ENCODE data around the gene NDUFAF7.
"Not testable (repeated sequence)": the region's sequence is repeated elsewhere in the genome, so short reads cannot be mapped to it uniquely, and the experiment has no call there.

NDUFAF7 gene

GRCh38 chr2:37281916-37282315 lies 50.5 kb downstream of the NDUFAF7 start:
- no peak for TF ChIP-seq CTCF (IDR thresholded peaks at IDR 0.05; ENCODE audit: control insufficient read depth, insufficient read depth, low read depth, low read length, missing control alignments)
- H3K4me3 ChIP-seq (ENCODE audit: control insufficient read depth, low read depth, low read length): no peak overlapping the region

GRCh38 chr2:37282746-37283145 lies 51.3 kb downstream of the NDUFAF7 start:
- DNase-seq (ENCODE audit: low read depth): no peak
- no peak overlapping the region for H3K4me3 ChIP-seq (ENCODE audit: control insufficient read depth, low read depth, low read length)
- no peak for TF ChIP-seq CTCF (IDR thresholded peaks at IDR 0.05; ENCODE audit: control insufficient read depth, insufficient read depth, low read depth, low read length, missing control alignments)

More at GRCh38 chr2:37281916-37282315, 50.5 kb downstream of the NDUFAF7 start:
- DNase-seq (ENCODE audit: low read depth): no peak

DNA sequence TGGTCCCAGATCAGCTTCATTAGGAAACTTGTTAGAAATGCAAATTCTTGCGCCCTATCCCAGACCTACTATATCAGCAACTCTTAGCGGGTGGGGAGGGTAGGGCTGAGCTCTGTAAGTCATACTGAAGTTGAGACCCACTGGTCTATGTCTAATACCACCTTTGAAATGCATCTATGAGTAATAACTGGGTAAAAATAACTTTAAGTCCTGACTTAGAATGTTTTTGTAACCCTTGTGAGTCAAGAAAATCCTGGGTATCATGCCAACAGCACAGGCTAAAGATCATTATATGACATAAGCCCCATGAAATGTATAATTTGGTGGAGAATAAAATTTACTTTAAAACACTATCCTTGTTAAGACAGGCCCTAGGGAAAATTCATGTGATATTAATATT lies 51.7 kb downstream of the NDUFAF7 start:
- peak; percentile 68 for DNase-seq (ENCODE audit: low read depth)
- no peak for TF ChIP-seq CTCF (IDR thresholded peaks at IDR 0.05; ENCODE audit: control insufficient read depth, insufficient read depth, low read depth, low read length, missing control alignments)
- H3K4me3 ChIP-seq (ENCODE audit: control insufficient read depth, low read depth, low read length): no peak overlapping the region

- no peak overlapping the region for H3K4me3 ChIP-seq (ENCODE audit: control insufficient read depth, low read depth, low read length)
- no peak for DNase-seq (ENCODE audit: low read depth)
- no peak for TF ChIP-seq CTCF (IDR thresholded peaks at IDR 0.05; ENCODE audit: control insufficient read depth, insufficient read depth, low read depth, low read length, missing control alignments)
Observed at GRCh38 chr2:37284381-37284780, 52.9 kb downstream of the NDUFAF7 start.

DNA sequence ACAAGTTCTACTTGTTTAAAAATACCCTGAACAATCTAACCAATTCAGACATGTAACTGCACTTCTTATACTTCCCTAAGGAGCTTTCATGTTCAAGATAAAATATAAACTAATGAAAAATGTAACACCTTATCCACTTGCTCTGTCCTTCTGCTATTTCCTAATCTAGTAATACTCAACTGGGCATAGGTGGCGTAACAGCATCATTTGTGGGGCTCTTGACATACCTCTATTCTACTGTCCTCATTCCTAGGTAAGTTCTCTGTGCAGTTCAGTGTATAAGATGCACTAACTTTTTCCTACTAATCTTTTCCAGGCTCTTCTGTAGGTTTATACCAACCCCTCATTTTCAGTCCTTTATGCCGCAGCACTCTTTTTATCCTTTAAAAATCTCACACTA lies 56.5 kb downstream of the NDUFAF7 start:
- DNase-seq (ENCODE audit: low read depth): no peak
- H3K4me3 ChIP-seq (ENCODE audit: control insufficient read depth, low read depth, low read length): no peak overlapping the region
- no peak for TF ChIP-seq CTCF (IDR thresholded peaks at IDR 0.05; ENCODE audit: control insufficient read depth, insufficient read depth, low read depth, low read length, missing control alignments)

DNA sequence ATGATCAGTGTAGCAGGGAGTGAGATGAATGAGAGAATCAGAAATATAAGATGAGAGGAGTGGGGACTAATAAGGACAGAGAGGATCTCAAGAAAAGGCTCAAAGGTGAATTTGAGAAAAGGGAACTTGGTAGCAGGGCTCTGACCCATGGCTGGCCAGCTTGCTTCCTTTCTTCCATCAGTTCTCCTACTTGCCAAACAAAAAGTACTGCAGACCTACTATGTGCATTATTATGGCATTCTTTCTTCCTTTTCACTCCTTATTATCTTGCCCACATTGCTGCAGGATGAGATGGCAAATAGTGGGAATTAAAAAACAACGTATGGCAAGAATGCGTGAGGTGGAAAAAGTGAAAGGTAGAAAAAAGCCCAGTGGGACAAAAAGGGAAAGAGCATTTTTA lies 60.2 kb downstream of the NDUFAF7 start:
- TF ChIP-seq CTCF (IDR thresholded peaks at IDR 0.05; ENCODE audit: control insufficient read depth, insufficient read depth, low read depth, low read length, missing control alignments): no peak
- H3K4me3 ChIP-seq (ENCODE audit: control insufficient read depth, low read depth, low read length): no peak overlapping the region
- no peak for DNase-seq (ENCODE audit: low read depth)

- H3K4me3 ChIP-seq (ENCODE audit: control insufficient read depth, low read depth, low read length); DNase-seq (ENCODE audit: low read depth): not testable (repeated sequence)
Observed at GRCh38 chr2:37294858-37295257, 63.4 kb downstream of the NDUFAF7 start.
